ENCODE results near the gene HECTD2.

HECTD2 gene

GRCh38 chr10:91540733-91541132 lies 130.6 kb downstream of the HECTD2 start:
- H3K27ac ChIP-seq (ENCODE audit: low read depth, low read length) = no peak overlapping the region
- peaks cover 7% of the 10 kb centered on the region; the same call in 1 of the 2 replicates for H3K9me3 ChIP-seq (ENCODE audit: control insufficient read depth, insufficient read depth, low read length)
- no peaks in the 10 kb centered on the region for H3K36me3 ChIP-seq (ENCODE audit: control insufficient read depth, insufficient read depth, low read length)
- no peak overlapping the region for H3K4me3 ChIP-seq (ENCODE audit: low read depth, low read length)
- H3K9ac ChIP-seq (ENCODE audit: low read depth, low read length) = no peak overlapping the region
- no peaks in the 10 kb centered on the region for H3K27me3 ChIP-seq (ENCODE audit: control insufficient read depth, insufficient read depth, low read length)
- H3K4me1 ChIP-seq (ENCODE audit: control insufficient read depth, insufficient read depth, low read length) = no peaks in the 10 kb centered on the region

- H3K4me3 ChIP-seq (ENCODE audit: low read depth, low read length) = no peak overlapping the region
- no peaks in the 10 kb centered on the region for H3K36me3 ChIP-seq (ENCODE audit: control insufficient read depth, insufficient read depth, low read length)
- no peak overlapping the region for H3K27ac ChIP-seq (ENCODE audit: low read depth, low read length)
- H3K27me3 ChIP-seq (ENCODE audit: control insufficient read depth, insufficient read depth, low read length) = no peaks in the 10 kb centered on the region
- H3K4me1 ChIP-seq (ENCODE audit: control insufficient read depth, insufficient read depth, low read length) = no peaks in the 10 kb centered on the region
- no peak overlapping the region for H3K9ac ChIP-seq (ENCODE audit: low read depth, low read length)
- peaks cover 7% of the 10 kb centered on the region; the same call in 1 of the 2 replicates for H3K9me3 ChIP-seq (ENCODE audit: control insufficient read depth, insufficient read depth, low read length)
These were observed 131.3 kb downstream of the HECTD2 start for GRCh38 chr10:91541481-91541880.

GRCh38 chr10:91545384-91545783 lies 135.2 kb downstream of the HECTD2 start:
- H3K27ac ChIP-seq (ENCODE audit: low read depth, low read length) = no peak overlapping the region
- no peaks in the 10 kb centered on the region for H3K27me3 ChIP-seq (ENCODE audit: control insufficient read depth, insufficient read depth, low read length)
- no peaks in the 10 kb centered on the region for H3K4me1 ChIP-seq (ENCODE audit: control insufficient read depth, insufficient read depth, low read length)
- no peaks in the 10 kb centered on the region for H3K36me3 ChIP-seq (ENCODE audit: control insufficient read depth, insufficient read depth, low read length)
- no peak overlapping the region for H3K4me3 ChIP-seq (ENCODE audit: low read depth, low read length)
- no peak overlapping the region for H3K9ac ChIP-seq (ENCODE audit: low read depth, low read length)
- H3K9me3 ChIP-seq (ENCODE audit: control insufficient read depth, insufficient read depth, low read length) = peaks cover 5% of the 10 kb centered on the region; the same call in 1 of the 2 replicates

GRCh38 chr10:91545838-91546237 lies 135.7 kb downstream of the HECTD2 start:
- Histone ChIP-seq H3K4me1 (ENCODE audit: control insufficient read depth, insufficient read depth, low read length) (no peaks in the 10 kb centered on the region), H3K27ac (ENCODE audit: low read depth, low read length) (no peak overlapping the region), H3K36me3 (ENCODE audit: control insufficient read depth, insufficient read depth, low read length) (no peaks in the 10 kb centered on the region), H3K9me3 (ENCODE audit: control insufficient read depth, insufficient read depth, low read length) (peaks cover under 1% of the 10 kb centered on the region; the same call in 1 of the 2 replicates), H3K27me3 (ENCODE audit: control insufficient read depth, insufficient read depth, low read length) (no peaks in the 10 kb centered on the region), H3K9ac (ENCODE audit: low read depth, low read length) (no peak overlapping the region), H3K4me3 (ENCODE audit: low read depth, low read length) (no peak overlapping the region)

GRCh38 chr10:91549262-91549661 lies 139.1 kb downstream of the HECTD2 start:
- Histone ChIP-seq H3K4me3 (ENCODE audit: low read depth, low read length) (no peak overlapping the region), H3K27me3 (ENCODE audit: control insufficient read depth, insufficient read depth, low read length) (no peaks in the 10 kb centered on the region), H3K36me3 (ENCODE audit: control insufficient read depth, insufficient read depth, low read length) (no peaks in the 10 kb centered on the region), H3K9me3 (ENCODE audit: control insufficient read depth, insufficient read depth, low read length) (no peaks in the 10 kb centered on the region), H3K4me1 (ENCODE audit: control insufficient read depth, insufficient read depth, low read length) (0 out of 2 replicates have a peak, but pooled peaks cover 2% of the 10 kb centered on the region), H3K9ac (ENCODE audit: low read depth, low read length) (no peak overlapping the region), H3K27ac (ENCODE audit: low read depth, low read length) (no peak overlapping the region)

- Histone ChIP-seq H3K27me3 (ENCODE audit: control insufficient read depth, insufficient read depth, low read length) (no peaks in the 10 kb centered on the region), H3K27ac (ENCODE audit: low read depth, low read length) (no peak overlapping the region), H3K4me1 (ENCODE audit: control insufficient read depth, insufficient read depth, low read length) (0 out of 2 replicates have a peak, but pooled peaks cover 2% of the 10 kb centered on the region), H3K36me3 (ENCODE audit: control insufficient read depth, insufficient read depth, low read length) (no peaks in the 10 kb centered on the region), H3K9me3 (ENCODE audit: control insufficient read depth, insufficient read depth, low read length) (no peaks in the 10 kb centered on the region), H3K9ac (ENCODE audit: low read depth, low read length) (no peak overlapping the region), H3K4me3 (ENCODE audit: low read depth, low read length) (no peak overlapping the region)
These were observed 139.9 kb downstream of the HECTD2 start for GRCh38 chr10:91550021-91550420.

GRCh38 chr10:91551856-91552255 lies 141.7 kb downstream of the HECTD2 start:
- Histone ChIP-seq H3K4me1 (ENCODE audit: control insufficient read depth, insufficient read depth, low read length) (0 out of 2 replicates have a peak, but pooled peaks cover 2% of the 10 kb centered on the region), H3K9ac (ENCODE audit: low read depth, low read length) (no peak overlapping the region), H3K27ac (ENCODE audit: low read depth, low read length) (no peak overlapping the region), H3K4me3 (ENCODE audit: low read depth, low read length) (no peak overlapping the region), H3K9me3 (ENCODE audit: control insufficient read depth, insufficient read depth, low read length) (no peaks in the 10 kb centered on the region), H3K27me3 (ENCODE audit: control insufficient read depth, insufficient read depth, low read length) (no peaks in the 10 kb centered on the region), H3K36me3 (ENCODE audit: control insufficient read depth, insufficient read depth, low read length) (no peaks in the 10 kb centered on the region)

- Histone ChIP-seq H3K4me1 (ENCODE audit: control insufficient read depth, insufficient read depth, low read length) (0 out of 2 replicates have a peak, but pooled peaks cover 2% of the 10 kb centered on the region), H3K27ac (ENCODE audit: low read depth, low read length) (no peak overlapping the region), H3K27me3 (ENCODE audit: control insufficient read depth, insufficient read depth, low read length) (no peaks in the 10 kb centered on the region), H3K9me3 (ENCODE audit: control insufficient read depth, insufficient read depth, low read length) (no peaks in the 10 kb centered on the region), H3K36me3 (ENCODE audit: control insufficient read depth, insufficient read depth, low read length) (no peaks in the 10 kb centered on the region), H3K4me3 (ENCODE audit: low read depth, low read length) (no peak overlapping the region), H3K9ac (ENCODE audit: low read depth, low read length) (no peak overlapping the region)
These were observed 142.3 kb downstream of the HECTD2 start for GRCh38 chr10:91552274-91553095.

GRCh38 chr10:91555455-91555854 lies 145.3 kb downstream of the HECTD2 start:
- H3K9me3 ChIP-seq (ENCODE audit: control insufficient read depth, insufficient read depth, low read length) = no peaks in the 10 kb centered on the region; the same call in 1 of the 2 replicates
- no peak overlapping the region for H3K4me3 ChIP-seq (ENCODE audit: low read depth, low read length)
- H3K9ac ChIP-seq (ENCODE audit: low read depth, low read length) = no peak overlapping the region
- H3K27ac ChIP-seq (ENCODE audit: low read depth, low read length) = no peak overlapping the region
- no peaks in the 10 kb centered on the region for H3K27me3 ChIP-seq (ENCODE audit: control insufficient read depth, insufficient read depth, low read length)
- 0 out of 2 replicates have a peak, but pooled peaks cover 2% of the 10 kb centered on the region for H3K4me1 ChIP-seq (ENCODE audit: control insufficient read depth, insufficient read depth, low read length)
- no peaks in the 10 kb centered on the region for H3K36me3 ChIP-seq (ENCODE audit: control insufficient read depth, insufficient read depth, low read length)

- Histone ChIP-seq H3K27me3 (ENCODE audit: control insufficient read depth, insufficient read depth, low read length) (no peaks in the 10 kb centered on the region), H3K4me3 (ENCODE audit: low read depth, low read length) (no peak overlapping the region), H3K4me1 (ENCODE audit: control insufficient read depth, insufficient read depth, low read length) (0 out of 2 replicates have a peak, but pooled peaks cover 2% of the 10 kb centered on the region), H3K27ac (ENCODE audit: low read depth, low read length) (no peak overlapping the region), H3K9me3 (ENCODE audit: control insufficient read depth, insufficient read depth, low read length) (peaks cover 12% of the 10 kb centered on the region), H3K36me3 (ENCODE audit: control insufficient read depth, insufficient read depth, low read length) (no peaks in the 10 kb centered on the region), H3K9ac (ENCODE audit: low read depth, low read length) (no peak overlapping the region)
These were observed 146.8 kb downstream of the HECTD2 start for GRCh38 chr10:91556691-91557566.

Data from HUES48 (cell line).